AG10803 (cell line): ENCODE data around the gene GVQW3.

Experiments used
- DNase-seq: peaks from one replicate; pipeline ENCODE4 v3.0.0; 2010; ENCODE audit warnings: low read depth
- H3K4me3 ChIP-seq: 2 replicates; pipeline ENCODE4 v1.5.1; 2011; ENCODE audit warnings: mild to moderate bottlenecking, low read length, control low read depth
- TF ChIP-seq, protein P1 (sequence below): conservative IDR thresholded peaks from 2 replicates; pipeline ENCODE4 v1.5.1; 2011; ENCODE audit warnings: mild to moderate bottlenecking, low read length, control low read depth, inconsistent platforms

GVQW3 gene

DNA sequence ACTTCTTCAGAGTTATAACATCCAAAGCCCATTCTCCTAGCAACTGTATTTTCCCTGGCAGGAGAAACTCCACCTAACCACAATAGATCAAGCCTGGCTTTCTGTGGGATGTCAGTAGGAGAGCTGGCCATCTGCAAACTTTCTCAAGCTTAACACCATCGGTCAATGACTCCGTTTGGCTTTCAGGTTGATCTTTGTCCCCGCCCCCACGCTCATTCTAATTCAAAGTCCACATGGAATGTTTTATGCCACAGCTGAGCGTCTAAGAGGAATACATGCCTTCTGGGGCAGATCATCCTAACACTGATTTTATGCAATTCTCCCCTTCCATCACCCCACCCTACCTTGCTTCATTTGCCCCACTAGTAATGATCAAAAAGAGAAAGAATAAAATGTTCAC, 4.8 kb downstream of the GVQW3 start:
- no peak overlapping the region for H3K4me3 ChIP-seq
- no peak for DNase-seq
- TF ChIP-seq, protein P1, sequence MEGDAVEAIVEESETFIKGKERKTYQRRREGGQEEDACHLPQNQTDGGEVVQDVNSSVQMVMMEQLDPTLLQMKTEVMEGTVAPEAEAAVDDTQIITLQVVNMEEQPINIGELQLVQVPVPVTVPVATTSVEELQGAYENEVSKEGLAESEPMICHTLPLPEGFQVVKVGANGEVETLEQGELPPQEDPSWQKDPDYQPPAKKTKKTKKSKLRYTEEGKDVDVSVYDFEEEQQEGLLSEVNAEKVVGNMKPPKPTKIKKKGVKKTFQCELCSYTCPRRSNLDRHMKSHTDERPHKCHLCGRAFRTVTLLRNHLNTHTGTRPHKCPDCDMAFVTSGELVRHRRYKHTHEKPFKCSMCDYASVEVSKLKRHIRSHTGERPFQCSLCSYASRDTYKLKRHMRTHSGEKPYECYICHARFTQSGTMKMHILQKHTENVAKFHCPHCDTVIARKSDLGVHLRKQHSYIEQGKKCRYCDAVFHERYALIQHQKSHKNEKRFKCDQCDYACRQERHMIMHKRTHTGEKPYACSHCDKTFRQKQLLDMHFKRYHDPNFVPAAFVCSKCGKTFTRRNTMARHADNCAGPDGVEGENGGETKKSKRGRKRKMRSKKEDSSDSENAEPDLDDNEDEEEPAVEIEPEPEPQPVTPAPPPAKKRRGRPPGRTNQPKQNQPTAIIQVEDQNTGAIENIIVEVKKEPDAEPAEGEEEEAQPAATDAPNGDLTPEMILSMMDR: no peak

DNA sequence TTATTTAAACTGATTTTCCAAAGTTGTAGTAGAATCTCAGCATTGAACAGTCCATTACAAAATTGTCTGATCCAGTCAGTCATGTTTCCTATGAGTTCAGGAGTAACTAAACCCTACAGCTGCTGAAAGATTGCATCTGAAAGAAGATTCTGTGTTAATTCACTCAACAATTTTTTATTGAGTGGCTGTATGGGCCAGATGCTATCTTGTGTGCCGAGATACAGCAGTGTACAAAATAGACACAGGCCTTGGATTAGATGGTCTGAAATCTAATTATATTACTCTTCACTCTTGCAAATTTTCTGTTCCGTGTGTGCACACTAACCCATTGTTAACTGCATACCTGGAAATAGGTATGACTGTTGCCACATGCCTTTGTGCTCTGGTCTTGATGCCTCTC, 7.3 kb downstream of the GVQW3 start:
- TF ChIP-seq, protein P1: no peak
- DNase-seq: no peak
- no peak overlapping the region for H3K4me3 ChIP-seq

DNA sequence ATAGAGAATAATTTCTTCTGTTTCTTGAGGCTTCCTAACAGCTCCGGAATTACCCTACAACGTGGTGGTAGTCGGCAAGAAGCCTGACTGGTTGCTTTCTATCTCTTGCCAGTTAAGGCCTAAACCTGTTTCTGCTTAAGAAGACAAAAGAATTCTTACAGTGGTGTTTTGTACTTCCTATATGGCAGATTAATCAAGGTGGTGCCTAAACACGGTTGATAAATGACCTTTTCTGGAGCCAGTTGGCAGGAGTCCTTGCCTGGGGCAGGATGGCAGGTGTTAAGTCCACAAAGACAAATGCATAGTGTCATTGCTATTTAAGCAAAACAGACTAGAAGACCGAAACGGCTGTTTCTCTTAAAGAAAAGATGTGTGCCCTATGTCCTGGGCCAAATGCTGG, 9.9 kb downstream of the GVQW3 start:
- no peak for DNase-seq
- TF ChIP-seq, protein P1: no peak
- no peak overlapping the region for H3K4me3 ChIP-seq

GRCh38 chr11:76391811-76392475, 10.8 kb downstream of the GVQW3 start:
- TF ChIP-seq, protein P1: no peak
- DNase-seq: no peak
- no peak overlapping the region for H3K4me3 ChIP-seq

GRCh38 chr11:76392870-76393269, 11.7 kb downstream of the GVQW3 start:
- no peak overlapping the region for H3K4me3 ChIP-seq
- TF ChIP-seq, protein P1: no peak
- DNase-seq: no peak

DNA sequence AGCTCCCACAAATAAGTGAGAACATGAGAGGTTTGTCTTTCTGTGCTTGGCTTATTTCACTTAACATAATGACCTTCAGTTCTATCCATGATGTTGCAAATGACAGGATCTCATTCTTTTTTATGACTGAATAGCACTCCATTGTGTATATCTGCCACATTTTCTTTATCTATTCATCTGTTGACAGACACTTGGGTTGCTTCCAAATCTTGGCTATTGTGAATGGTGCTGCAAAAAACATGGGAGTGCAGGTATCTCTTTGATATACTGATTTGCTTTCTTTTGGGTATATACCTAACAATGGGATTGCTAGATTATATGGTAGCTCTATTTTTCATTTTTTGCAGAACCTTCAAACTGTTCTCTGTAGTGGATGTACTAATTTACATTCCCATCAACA, 13.3 kb downstream of the GVQW3 start:
- TF ChIP-seq, protein P1: no peak
- no peak overlapping the region for H3K4me3 ChIP-seq

GRCh38 chr11:76395296-76395695, 14.2 kb downstream of the GVQW3 start:
- no peak overlapping the region for H3K4me3 ChIP-seq
- TF ChIP-seq, protein P1: no peak
- no peak for DNase-seq

More for the DNA sequence above, 13.3 kb downstream of the GVQW3 start:
- DNase-seq: no peak
